NCI-H2081 treated with DMSO at 0.1 percent for 48 hours (cell line): ENCODE data around the gene PTX4.
"Not testable (repeated sequence)": the region's sequence is repeated elsewhere in the genome, so short reads cannot be mapped to it uniquely, and the experiment has no call there.

Source experiments
- DNase-seq: peaks from one replicate; lab custom pipeline; 2025; lab: John Stamatoyannopoulos, UW

Gene PTX4

DNA sequence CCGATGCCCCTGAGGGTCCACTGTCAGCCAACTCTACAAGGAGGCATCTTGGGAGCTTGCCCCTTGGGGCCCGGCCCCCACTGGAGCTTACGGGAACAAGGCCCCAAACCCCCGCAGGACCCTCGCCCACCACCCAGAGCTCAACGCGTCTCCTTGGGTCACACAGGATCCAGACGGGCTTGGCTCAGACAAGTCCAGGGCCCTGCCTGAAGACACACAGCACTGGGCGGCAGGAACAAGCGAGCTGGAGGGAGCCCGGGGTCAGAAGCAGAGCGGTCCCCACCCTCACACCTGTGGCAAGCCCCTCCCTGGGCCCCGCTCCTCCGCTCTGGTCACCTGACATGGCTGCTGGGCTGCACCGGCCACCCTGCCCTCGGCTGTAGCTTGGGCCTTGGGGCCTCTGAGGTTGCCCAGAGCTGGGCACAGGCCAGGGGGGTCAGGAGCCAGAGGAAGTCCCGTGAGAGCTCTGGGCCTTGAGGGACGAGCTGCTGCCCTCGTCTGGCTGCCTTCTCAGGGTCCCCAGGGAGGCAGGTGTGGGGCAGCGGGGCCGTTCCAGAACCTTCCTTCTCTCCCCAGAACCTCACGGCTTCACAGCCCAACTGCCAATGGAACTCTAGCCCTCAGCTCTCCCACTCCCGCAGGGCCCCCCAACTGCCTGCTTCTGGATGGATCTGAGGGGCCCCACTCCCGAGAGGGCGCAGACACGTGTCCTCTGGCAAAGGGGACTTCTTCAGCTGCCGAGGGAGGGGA, 44.6 kb downstream of the PTX4 start, which contains the start of gene CCDC154:
TSS of gene CCDC154 (minus strand) at position 577 of the 750 bp plus-strand sequence. CDS start at position 343, 234 bp downstream.
- DNase-seq, result no peak

DNA sequence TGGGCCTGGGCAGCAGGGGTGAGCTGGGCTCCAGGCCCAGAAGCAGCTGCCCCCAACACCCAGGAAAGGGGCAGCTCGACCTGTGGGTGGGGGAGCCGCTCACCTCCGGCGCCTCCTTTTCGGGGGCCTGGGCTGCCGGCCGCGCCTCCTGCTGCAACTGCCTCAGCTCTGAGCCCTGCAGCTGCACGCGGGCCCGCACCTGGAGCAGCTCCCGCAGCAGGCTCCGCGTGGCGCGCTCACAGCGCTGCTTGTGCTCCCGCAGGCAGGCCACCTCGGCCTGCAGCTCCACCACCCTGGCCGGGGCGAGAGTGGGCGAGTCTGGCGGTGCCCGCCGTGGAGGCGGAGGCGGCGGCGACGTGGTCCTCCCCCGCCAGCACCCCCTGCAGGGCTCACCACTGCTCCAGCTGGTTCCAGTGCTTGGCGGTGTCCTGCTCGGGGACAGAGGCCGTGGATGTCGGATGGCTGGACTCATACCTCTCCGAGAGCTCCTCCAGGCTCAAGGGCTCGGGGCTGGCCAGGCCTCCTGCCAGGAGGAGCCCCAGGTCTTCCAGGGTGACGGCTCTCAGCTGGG, 45.3 kb downstream of the PTX4 start:
- no peak for DNase-seq

GRCh38 chr16:1442697-1443096, 46.0 kb downstream of the PTX4 start:
- no peak for DNase-seq

DNA sequence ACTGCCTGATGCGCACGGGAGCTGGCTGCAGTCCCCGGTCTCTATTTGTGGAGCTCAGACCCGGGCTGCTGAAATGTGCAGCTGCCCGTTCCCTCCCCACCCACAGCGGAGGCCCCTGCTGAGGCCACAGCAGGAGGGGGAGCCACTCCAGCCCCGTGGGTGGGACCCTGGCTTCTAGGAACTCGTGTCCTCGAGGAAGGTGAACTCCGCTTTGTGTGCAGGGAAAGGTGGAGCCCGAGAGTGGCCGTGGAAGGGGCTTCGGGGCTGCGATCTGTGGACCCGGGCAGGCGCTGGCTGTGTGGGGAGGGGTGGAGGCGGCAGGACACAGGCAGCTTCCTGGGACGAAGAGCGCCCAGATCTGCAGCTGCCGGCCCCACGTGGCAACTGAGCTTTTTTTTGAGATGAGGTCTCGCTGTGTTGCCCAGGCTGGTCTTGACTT, 47.3 kb downstream of the PTX4 start:
- no peak for DNase-seq

DNA sequence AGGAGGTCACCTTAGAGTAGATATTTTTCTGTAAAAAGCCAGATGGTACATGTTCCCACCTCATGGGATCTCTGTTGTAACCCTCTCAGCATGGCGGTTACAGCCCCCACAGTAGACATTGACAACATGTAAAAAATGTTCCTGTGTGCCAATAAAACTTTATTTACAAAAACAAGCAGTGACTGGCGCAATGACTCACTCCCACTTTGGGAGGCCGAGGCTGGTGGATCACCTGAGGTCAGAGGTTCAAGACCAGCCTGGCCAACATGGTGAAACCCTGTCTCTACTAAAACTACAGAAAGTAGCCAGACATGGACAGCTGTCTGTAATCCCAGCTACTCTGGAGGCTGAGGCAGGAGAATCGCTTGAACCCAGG, 49.1 kb downstream of the PTX4 start:
- not testable (repeated sequence) for DNase-seq

- no peak for DNase-seq
These were observed 49.6 kb downstream of the PTX4 start for GRCh38 chr16:1439058-1439698.

GRCh38 chr16:1438229-1439057, 50.3 kb downstream of the PTX4 start:
- no peak for DNase-seq

- no peak for DNase-seq
These were observed 51.1 kb downstream of the PTX4 start for GRCh38 chr16:1437606-1438005.

- no peak for DNase-seq
These were observed 51.9 kb downstream of the PTX4 start for GRCh38 chr16:1436731-1437355.

DNA sequence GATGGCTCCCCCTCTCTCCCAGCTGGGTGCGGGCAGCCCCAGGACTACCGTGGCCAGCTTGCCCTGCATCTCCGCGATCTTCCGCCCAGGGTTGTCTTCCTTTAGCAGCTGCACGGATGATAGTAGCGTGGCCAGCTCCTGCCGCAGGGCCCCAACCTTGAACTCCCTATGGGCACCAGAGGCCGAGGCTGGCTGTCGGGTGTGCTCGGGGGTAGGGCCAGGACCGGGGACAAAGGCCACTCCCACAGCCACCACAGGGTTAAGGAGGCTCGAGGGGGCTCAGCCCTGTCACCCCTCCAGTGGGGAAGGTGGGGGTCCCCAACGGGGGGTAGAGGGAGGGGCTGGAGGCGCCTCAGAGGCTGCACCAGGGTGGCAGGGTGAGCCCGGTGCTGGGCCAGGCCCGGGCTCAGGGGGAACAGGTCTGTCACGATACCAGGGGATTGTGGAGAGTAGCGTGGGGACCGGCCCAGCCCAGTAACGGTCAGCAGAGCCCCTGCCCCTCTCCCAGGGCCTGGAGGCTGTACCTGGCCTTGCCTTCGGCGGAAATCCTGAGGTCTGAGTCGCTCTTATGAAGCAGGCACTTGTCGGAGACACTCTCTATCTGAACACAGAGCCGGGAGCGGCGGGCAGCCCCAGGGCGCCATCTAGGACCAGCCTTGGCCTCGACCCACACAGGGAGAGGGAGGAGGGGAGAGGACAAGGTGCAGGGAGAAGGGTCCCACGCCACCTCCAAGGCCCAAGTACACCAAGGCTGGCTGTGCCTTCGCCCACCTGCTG, 52.6 kb downstream of the PTX4 start:
- no peak for DNase-seq
